Measurements from ENCODE around the gene UNC5A.

Gene UNC5A

DNA sequence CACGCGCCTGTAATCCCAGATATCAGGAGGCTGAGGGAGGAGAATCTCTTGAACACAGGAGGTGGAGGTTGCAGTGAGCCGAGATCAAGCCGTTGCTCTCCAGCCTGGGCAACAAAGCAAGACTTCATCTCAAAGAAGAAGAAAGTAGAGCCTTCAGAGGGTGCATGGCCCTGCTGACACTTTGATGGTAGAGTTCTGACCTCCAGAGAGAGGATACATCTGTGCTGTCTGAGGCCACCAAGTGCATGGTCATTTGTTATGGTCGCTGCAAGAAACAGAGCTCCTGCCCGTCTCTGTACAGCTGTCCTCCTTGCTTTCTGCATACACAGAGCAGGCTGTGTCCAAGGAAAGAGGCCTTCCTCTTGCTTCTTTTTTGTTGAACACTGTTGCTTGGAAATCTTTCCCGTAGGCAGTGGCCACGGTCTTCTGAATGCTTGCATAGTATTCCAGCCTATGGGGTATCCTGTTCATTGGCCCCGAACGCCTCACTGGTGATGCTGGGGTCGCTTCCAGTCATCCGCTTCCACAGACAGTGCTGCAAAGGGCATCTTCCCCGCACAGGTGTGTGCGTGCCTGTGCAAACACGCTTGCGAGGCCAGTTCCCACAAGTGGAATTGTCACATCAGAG is 36.8 kb upstream of the UNC5A start:
- H3K9me3 ChIP-seq: no peaks in the 10 kb centered on the region
- no peak overlapping the region for H3K27ac ChIP-seq
- no peaks in the 10 kb centered on the region for H3K4me1 ChIP-seq (ENCODE audit: control insufficient read depth in 1 of 2, insufficient read depth in 1 of 2, low read depth in 1 of 2, low read length in 1 of 2)
- H3K36me3 ChIP-seq: no peaks in the 10 kb centered on the region
- no peak for TF ChIP-seq CTCF (IDR thresholded peaks at IDR 0.05)
- H3K27me3 ChIP-seq: peaks cover 58% of the 10 kb centered on the region
- H3K4me3 ChIP-seq (ENCODE audit: low read depth in 1 of 2, low read length in 1 of 2): no peak overlapping the region

DNA sequence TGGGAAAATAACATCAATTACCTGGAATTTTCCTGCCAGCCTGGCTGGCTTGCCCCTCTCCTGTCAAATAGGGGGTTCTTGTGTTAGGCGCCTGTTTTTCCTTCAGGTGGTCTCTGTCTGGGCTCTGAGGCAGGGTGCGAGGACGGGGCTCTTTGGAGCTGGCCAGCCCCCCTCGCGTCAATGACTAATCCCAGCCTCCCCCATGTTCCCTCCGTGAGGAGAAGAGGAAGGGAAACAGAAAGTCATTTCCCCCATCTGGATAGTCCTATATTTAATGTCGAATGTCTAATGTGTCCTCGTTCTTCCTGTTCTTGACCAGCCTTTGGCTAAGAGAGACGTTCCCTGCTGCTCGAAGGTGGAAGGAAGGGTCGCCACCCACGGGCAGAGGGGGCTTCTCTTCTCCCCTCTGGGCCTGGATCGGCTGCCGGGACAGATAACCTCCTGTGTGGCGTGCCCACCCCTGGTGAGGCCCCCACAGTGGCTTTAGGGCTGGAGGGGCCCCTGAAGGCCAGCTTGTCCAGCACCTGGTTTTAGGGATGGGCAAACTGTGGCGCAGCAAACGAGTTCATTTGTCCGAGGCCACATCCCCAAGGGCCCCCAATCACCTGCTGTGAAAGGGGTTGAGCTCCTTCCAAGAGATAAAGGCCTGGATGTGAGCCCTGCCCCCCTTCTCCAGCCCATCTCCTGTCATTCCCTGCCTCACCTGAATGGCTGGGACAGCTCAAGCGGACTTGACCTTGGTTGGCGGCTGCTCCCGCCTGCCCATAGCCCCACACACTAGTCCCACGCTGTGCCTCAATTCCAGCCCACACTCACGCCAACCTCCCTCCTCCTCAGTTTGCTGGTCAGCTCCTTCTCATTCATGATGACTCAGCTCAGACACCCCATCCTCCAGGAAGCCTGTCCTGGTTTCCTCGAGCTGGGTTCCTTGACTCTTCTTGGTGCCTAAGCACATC is 35.9 kb upstream of the UNC5A start:
- no peaks in the 10 kb centered on the region for H3K36me3 ChIP-seq
- H3K9me3 ChIP-seq: no peaks in the 10 kb centered on the region
- no peaks in the 10 kb centered on the region for H3K4me1 ChIP-seq (ENCODE audit: control insufficient read depth in 1 of 2, insufficient read depth in 1 of 2, low read depth in 1 of 2, low read length in 1 of 2)
- no peak overlapping the region for H3K27ac ChIP-seq
- no peak overlapping the region for H3K4me3 ChIP-seq (ENCODE audit: low read depth in 1 of 2, low read length in 1 of 2)
- no peak for TF ChIP-seq CTCF (IDR thresholded peaks at IDR 0.05)
- H3K27me3 ChIP-seq: peaks cover 57% of the 10 kb centered on the region

DNA sequence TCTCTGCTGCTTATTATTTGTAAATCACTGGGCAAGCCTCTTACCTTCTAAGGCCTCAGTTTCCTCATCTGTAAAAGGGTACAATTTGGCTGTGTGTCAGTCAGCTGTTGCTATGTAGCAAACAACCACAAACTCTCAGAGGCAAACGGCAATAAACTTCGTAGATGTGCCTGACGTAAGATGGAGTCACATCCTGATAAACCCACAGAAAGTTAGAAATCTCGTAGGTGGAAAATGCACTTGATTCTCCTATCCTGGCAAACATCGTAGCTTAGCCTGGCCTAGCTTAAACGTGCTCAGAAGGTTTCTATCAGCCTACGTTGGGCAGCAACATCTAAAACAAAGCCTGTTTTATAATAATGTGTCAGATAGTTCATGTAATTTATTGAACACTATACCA is 35.0 kb upstream of the UNC5A start:
- Histone ChIP-seq H3K36me3 (no peaks in the 10 kb centered on the region), H3K27ac (no peak overlapping the region), H3K27me3 (peaks cover 59% of the 10 kb centered on the region), H3K4me1 (ENCODE audit: control insufficient read depth in 1 of 2, insufficient read depth in 1 of 2, low read depth in 1 of 2, low read length in 1 of 2) (no peaks in the 10 kb centered on the region), H3K4me3 (ENCODE audit: low read depth in 1 of 2, low read length in 1 of 2) (no peak overlapping the region), H3K9me3 (no peaks in the 10 kb centered on the region)
- no peak for TF ChIP-seq CTCF (IDR thresholded peaks at IDR 0.05)

- Histone ChIP-seq H3K27ac (no peak overlapping the region), H3K4me1 (ENCODE audit: control insufficient read depth in 1 of 2, insufficient read depth in 1 of 2, low read depth in 1 of 2, low read length in 1 of 2) (no peaks in the 10 kb centered on the region), H3K27me3 (peaks cover 65% of the 10 kb centered on the region), H3K9me3 (no peaks in the 10 kb centered on the region), H3K36me3 (no peaks in the 10 kb centered on the region), H3K4me3 (ENCODE audit: low read depth in 1 of 2, low read length in 1 of 2) (no peak overlapping the region)
- no peak for TF ChIP-seq CTCF (IDR thresholded peaks at IDR 0.05)
These were observed 34.1 kb upstream of the UNC5A start for GRCh38 chr5:176776141-176776865.

DNA sequence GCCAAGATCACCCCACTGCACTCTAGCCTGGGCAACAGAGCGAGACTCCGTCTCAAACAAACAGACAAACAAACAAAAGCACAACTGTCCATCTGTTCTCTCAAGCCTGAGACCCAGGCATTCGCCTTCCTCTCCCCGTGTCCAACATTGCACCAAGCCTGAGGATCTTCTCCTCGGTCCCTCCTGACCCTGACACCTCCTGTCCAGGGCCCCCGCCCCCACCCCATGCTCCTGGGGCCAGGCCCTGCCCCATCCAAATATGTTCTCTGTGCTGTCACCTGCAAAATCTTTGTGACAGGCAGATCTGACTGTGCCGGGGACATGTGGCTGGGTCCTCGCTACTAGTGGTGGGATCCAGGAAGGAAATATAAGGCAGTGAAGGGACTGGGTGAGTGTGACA is 33.4 kb upstream of the UNC5A start:
- no peaks in the 10 kb centered on the region for H3K9me3 ChIP-seq
- no peaks in the 10 kb centered on the region for H3K36me3 ChIP-seq
- no peaks in the 10 kb centered on the region for H3K4me1 ChIP-seq (ENCODE audit: control insufficient read depth in 1 of 2, insufficient read depth in 1 of 2, low read depth in 1 of 2, low read length in 1 of 2)
- peaks cover 65% of the 10 kb centered on the region for H3K27me3 ChIP-seq
- H3K4me3 ChIP-seq (ENCODE audit: low read depth in 1 of 2, low read length in 1 of 2): no peak overlapping the region
- TF ChIP-seq CTCF (IDR thresholded peaks at IDR 0.05): no peak
- H3K27ac ChIP-seq: no peak overlapping the region

Measured in neutrophil (primary cell).